ENCODE measurements around the gene MYO18B.

The MYO18B gene

GRCh38 chr22:25922141-25922540 is 180.2 kb downstream of the MYO18B start:
- TF ChIP-seq SPI1 (IDR thresholded peaks at IDR 0.05; ENCODE audit: low read depth, low read length) (no peak), TAF1 (IDR thresholded peaks at IDR 0.05; ENCODE audit: low read depth, low read length) (no peak), POLR2A (IDR thresholded peaks at IDR 0.05; ENCODE audit: low read depth, low read length) (no peak), POU2F2 (IDR thresholded peaks at IDR 0.05; ENCODE audit: low read depth, low read length) (no peak), POLR2AphosphoS5 (IDR thresholded peaks at IDR 0.05; ENCODE audit: low read depth, low read length) (no peak), PAX5 (IDR thresholded peaks at IDR 0.05; ENCODE audit: insufficient read depth, low read length, severe bottlenecking) (no peak)
- DNase-seq (ENCODE audit: insufficient read length, low spot score) (no peak), FAIRE-seq (no peak)

DNA sequence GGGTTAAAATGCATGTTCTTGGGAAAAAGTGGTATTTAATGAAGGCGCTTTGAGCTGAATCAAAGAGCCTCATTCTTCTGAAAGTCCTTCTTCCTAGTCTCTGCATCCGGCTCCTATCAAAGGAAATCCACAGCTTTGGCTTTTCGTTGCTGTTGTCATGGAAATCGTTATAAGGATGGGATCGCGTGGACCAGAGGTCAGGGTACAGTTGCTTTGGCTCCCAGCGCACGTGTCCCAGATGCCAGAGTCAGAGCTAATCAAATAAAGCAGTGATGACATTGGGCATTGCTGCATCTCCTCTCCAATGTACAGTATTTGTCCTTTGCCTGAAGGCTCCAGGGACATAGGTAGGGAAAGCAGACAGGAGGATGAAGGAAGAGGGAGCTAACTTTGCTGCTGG is 181.9 kb downstream of the MYO18B start:
- TF ChIP-seq POLR2A (IDR thresholded peaks at IDR 0.05; ENCODE audit: low read depth, low read length) (no peak), TAF1 (IDR thresholded peaks at IDR 0.05; ENCODE audit: low read depth, low read length) (no peak), POLR2AphosphoS5 (IDR thresholded peaks at IDR 0.05; ENCODE audit: low read depth, low read length) (no peak), POU2F2 (IDR thresholded peaks at IDR 0.05; ENCODE audit: low read depth, low read length) (no peak), PAX5 (IDR thresholded peaks at IDR 0.05; ENCODE audit: insufficient read depth, low read length, severe bottlenecking) (no peak), SPI1 (IDR thresholded peaks at IDR 0.05; ENCODE audit: low read depth, low read length) (no peak)
- no peak for FAIRE-seq

DNA sequence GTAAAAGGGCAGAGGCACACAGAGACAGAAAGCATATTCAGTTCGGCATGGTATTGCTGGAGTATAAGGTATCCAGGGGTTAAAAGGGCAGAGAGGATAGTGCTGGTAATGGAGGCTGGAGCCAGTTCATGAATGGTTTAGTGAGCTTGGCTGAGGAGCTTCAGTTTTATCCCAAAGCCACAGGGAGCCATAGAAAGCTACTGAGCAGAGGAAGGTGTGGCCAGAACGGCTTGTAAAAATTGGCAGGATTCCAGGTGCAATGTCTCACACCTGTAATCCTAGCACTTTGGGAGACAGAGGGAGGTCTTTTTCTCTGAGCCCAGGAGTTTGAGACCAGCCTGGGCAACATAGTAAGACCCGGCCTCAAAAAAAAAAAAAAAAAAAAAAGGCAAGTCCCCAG is 186.1 kb downstream of the MYO18B start:
- DNase-seq (ENCODE audit: insufficient read length, low spot score) (no peak), FAIRE-seq (no peak)
- TF ChIP-seq POU2F2 (IDR thresholded peaks at IDR 0.05; ENCODE audit: low read depth, low read length) (no peak), PAX5 (IDR thresholded peaks at IDR 0.05; ENCODE audit: insufficient read depth, low read length, severe bottlenecking) (no peak), SPI1 (IDR thresholded peaks at IDR 0.05; ENCODE audit: low read depth, low read length) (no peak)

More for the DNA sequence above, 181.9 kb downstream of the MYO18B start:
- DNase-seq (ENCODE audit: insufficient read length, low spot score): no peak

GRCh38 chr22:25929321-25929878 is 187.4 kb downstream of the MYO18B start:
- DNase-seq (ENCODE audit: insufficient read length, low spot score): no peak
- TF ChIP-seq SPI1 (IDR thresholded peaks at IDR 0.05; ENCODE audit: low read depth, low read length) (no peak), TAF1 (IDR thresholded peaks at IDR 0.05; ENCODE audit: low read depth, low read length) (no peak), POU2F2 (IDR thresholded peaks at IDR 0.05; ENCODE audit: low read depth, low read length) (no peak), POLR2AphosphoS5 (IDR thresholded peaks at IDR 0.05; ENCODE audit: low read depth, low read length) (no peak), POLR2A (IDR thresholded peaks at IDR 0.05; ENCODE audit: low read depth, low read length) (no peak), PAX5 (IDR thresholded peaks at IDR 0.05; ENCODE audit: insufficient read depth, low read length, severe bottlenecking) (no peak)

GRCh38 chr22:25930083-25930482 is 188.1 kb downstream of the MYO18B start:
- TF ChIP-seq TAF1 (IDR thresholded peaks at IDR 0.05; ENCODE audit: low read depth, low read length) (no peak), POU2F2 (IDR thresholded peaks at IDR 0.05; ENCODE audit: low read depth, low read length) (no peak), PAX5 (IDR thresholded peaks at IDR 0.05; ENCODE audit: insufficient read depth, low read length, severe bottlenecking) (no peak), POLR2A (IDR thresholded peaks at IDR 0.05; ENCODE audit: low read depth, low read length) (no peak), POLR2AphosphoS5 (IDR thresholded peaks at IDR 0.05; ENCODE audit: low read depth, low read length) (no peak), SPI1 (IDR thresholded peaks at IDR 0.05; ENCODE audit: low read depth, low read length) (no peak)
- DNase-seq (ENCODE audit: insufficient read length, low spot score) (no peak), FAIRE-seq (no peak)

More at GRCh38 chr22:25929321-25929878, 187.4 kb downstream of the MYO18B start:
- FAIRE-seq: no peak

DNA sequence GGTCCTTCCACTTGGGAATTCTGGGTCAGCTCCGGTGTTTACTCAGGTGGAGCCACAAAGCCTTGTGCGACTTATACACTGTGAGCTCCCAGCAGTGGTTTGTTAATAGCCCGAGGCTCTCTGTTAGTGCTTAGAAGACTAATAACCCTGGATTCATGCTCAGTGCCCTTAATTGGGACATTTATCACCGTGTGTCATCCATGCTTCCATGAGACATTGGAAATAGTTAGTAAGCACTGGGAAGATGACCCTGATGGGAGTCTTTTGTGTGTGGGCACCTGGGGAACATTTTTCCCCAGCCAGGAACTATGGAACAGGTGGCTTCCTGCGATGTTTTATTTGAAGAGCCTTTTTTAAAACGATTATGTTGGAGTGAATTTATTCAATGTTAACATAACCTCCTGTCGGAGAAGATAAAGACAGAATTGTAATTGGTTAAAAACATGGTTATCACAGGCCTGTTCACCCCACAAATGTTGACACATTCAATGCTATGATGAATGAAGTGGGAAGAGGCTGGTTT is 188.9 kb downstream of the MYO18B start:
- FAIRE-seq: no peak
- no peak for TF ChIP-seq POU2F2 (IDR thresholded peaks at IDR 0.05; ENCODE audit: low read depth, low read length)
- TF ChIP-seq POLR2AphosphoS5 (IDR thresholded peaks at IDR 0.05; ENCODE audit: low read depth, low read length): no peak
- no peak for TF ChIP-seq SPI1 (IDR thresholded peaks at IDR 0.05; ENCODE audit: low read depth, low read length)
- TF ChIP-seq POLR2A (IDR thresholded peaks at IDR 0.05; ENCODE audit: low read depth, low read length): no peak
- no peak for TF ChIP-seq TAF1 (IDR thresholded peaks at IDR 0.05; ENCODE audit: low read depth, low read length)
- no peak for DNase-seq (ENCODE audit: insufficient read length, low spot score)

DNA sequence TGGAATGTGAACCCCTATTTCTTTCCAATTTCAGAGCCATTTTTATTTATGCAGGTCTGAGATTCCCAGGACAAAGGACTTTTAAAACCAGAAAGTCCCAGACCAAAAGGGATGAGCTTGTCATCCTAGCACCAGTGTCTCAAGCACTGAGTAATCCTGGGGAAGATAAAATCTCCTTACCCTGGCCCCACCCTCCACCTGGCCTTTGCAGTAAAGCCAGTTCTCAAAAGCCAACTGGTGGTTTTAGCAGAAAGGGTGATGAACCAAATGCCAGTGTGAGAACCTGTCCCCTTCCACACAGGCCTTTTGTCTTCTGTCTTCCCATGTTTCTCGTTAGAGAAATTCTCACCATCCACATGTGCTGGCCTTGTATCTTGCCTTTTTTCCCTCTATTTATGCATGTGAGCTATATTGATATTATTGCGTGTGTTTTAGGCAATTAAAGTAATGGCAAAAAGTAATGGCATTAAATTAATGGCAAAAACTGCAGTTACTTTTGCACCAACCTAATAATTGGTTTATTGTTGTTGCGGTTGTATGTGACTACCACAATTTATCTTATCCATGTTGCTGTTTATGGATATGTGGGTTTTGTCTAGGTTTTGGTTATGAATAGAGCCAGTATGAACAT is 191.3 kb downstream of the MYO18B start:
- FAIRE-seq: no peak
- DNase-seq (ENCODE audit: insufficient read length, low spot score): no peak
- TF ChIP-seq POU2F2 (IDR thresholded peaks at IDR 0.05; ENCODE audit: low read depth, low read length) (no peak), PAX5 (IDR thresholded peaks at IDR 0.05; ENCODE audit: insufficient read depth, low read length, severe bottlenecking) (no peak), POLR2AphosphoS5 (IDR thresholded peaks at IDR 0.05; ENCODE audit: low read depth, low read length) (no peak), TAF1 (IDR thresholded peaks at IDR 0.05; ENCODE audit: low read depth, low read length) (no peak), POLR2A (IDR thresholded peaks at IDR 0.05; ENCODE audit: low read depth, low read length) (no peak), SPI1 (IDR thresholded peaks at IDR 0.05; ENCODE audit: low read depth, low read length) (no peak)

DNA sequence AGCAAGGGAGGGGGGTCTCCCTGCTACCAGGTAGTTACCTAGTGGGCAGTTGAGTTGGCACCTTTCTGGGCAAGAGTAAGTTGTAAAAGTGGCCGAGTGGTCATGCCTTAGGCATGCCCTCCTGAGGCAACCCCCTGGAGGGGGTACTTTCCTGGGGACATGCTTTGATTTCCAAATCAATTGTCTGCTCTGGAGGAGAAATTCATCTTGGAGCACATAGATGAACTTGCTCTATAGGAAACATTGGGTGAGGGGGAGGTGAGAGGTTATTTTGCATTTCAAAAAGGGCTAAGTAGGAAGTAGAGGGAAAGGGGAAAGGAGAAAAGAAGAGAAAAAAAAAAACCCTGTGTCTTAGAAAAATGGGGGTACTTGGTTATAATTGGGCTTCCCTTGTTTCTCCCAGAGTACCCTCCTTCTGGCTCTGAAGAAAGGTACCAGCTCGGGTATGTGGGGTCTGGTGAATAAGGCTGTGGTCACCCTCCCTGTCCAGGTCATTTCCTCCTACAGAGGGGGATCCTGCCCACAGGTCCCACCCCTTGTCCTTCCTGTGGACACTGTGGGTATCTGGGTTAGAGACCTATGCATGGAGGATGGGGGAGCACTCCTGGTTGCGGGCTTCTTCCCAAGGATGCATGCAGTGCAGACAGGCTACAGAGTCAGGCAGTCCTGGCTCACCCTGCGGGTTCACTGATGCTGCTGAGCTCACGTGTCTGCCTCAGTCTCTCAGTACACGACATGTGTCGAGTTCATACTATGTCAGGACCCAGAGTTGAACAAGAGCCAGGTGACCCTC is 193.5 kb downstream of the MYO18B start:
- no peak for TF ChIP-seq POU2F2 (IDR thresholded peaks at IDR 0.05; ENCODE audit: low read depth, low read length)
- TF ChIP-seq POLR2AphosphoS5 (IDR thresholded peaks at IDR 0.05; ENCODE audit: low read depth, low read length): no peak
- no peak for TF ChIP-seq POLR2A (IDR thresholded peaks at IDR 0.05; ENCODE audit: low read depth, low read length)
- TF ChIP-seq SPI1 (IDR thresholded peaks at IDR 0.05; ENCODE audit: low read depth, low read length): no peak
- no peak for TF ChIP-seq TAF1 (IDR thresholded peaks at IDR 0.05; ENCODE audit: low read depth, low read length)
- no peak for TF ChIP-seq PAX5 (IDR thresholded peaks at IDR 0.05; ENCODE audit: insufficient read depth, low read length, severe bottlenecking)
- DNase-seq (ENCODE audit: insufficient read length, low spot score) (no peak), FAIRE-seq (no peak)

DNA sequence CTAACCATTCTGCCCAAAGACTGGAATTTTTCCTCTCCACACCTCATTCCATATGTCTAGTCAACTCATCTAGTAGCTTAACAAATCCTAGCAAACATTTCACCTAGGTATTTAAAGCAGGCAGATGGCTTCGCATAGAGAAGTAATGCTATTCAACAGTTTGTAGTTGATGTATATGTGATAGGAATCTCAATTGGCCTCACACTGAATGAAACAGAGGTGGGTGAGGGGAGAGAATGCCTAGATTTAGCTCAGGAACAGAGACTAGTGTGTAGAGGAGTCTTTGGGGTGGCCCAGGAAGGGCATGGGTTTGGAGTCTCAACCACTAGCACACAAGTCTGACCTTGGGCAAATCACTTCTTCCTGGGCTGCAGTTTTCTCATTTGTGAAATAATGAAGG is 196.2 kb downstream of the MYO18B start:
- no peak for TF ChIP-seq POLR2A (IDR thresholded peaks at IDR 0.05; ENCODE audit: low read depth, low read length)
- no peak for TF ChIP-seq SPI1 (IDR thresholded peaks at IDR 0.05; ENCODE audit: low read depth, low read length)
- TF ChIP-seq POU2F2 (IDR thresholded peaks at IDR 0.05; ENCODE audit: low read depth, low read length): no peak
- TF ChIP-seq PAX5 (IDR thresholded peaks at IDR 0.05; ENCODE audit: insufficient read depth, low read length, severe bottlenecking): no peak
- TF ChIP-seq TAF1 (IDR thresholded peaks at IDR 0.05; ENCODE audit: low read depth, low read length): no peak
- TF ChIP-seq POLR2AphosphoS5 (IDR thresholded peaks at IDR 0.05; ENCODE audit: low read depth, low read length): no peak
- FAIRE-seq (no peak), DNase-seq (ENCODE audit: insufficient read length, low spot score) (no peak)
